22Rv1 (cell line): Measurements from ENCODE around the gene FAM83F.

ENCODE experiments used
- H3K27ac ChIP-seq: fragments of 450-650 bp; 2 replicates; pipeline ENCODE4 v1.5.1; 2017
- CTCF ChIP-seq: fragments of 450-650 bp; IDR thresholded peaks from 2 replicates; pipeline ENCODE4 v1.5.1; 2017; ENCODE audit warnings: mild to moderate bottlenecking
- ZFX ChIP-seq: fragments of 450-650 bp; IDR thresholded peaks from 2 replicates; pipeline ENCODE4 v1.6.1; 2017; ENCODE audit warnings: antibody characterized with exemption, borderline replicate concordance

The FAM83F gene

GRCh38 chr22:40041366-40042137, 46.8 kb downstream of the FAM83F start:
- peak overlapping the region; percentile 75 for H3K27ac ChIP-seq
- no peak for TF ChIP-seq CTCF
- no peak for TF ChIP-seq ZFX

- TF ChIP-seq CTCF (no peak), ZFX (no peak)
- H3K27ac ChIP-seq = peak overlapping the region; percentile 82; the same call in 1 of the 2 replicates
Measured at GRCh38 chr22:40042312-40042711, 47.6 kb downstream of the FAM83F start.

GRCh38 chr22:40043081-40043480, 48.3 kb downstream of the FAM83F start:
- H3K27ac ChIP-seq = peak overlapping the region; percentile 82
- no peak for TF ChIP-seq ZFX
- TF ChIP-seq CTCF = no peak

GRCh38 chr22:40043793-40044101, 49.0 kb downstream of the FAM83F start:
- no peak for TF ChIP-seq ZFX
- TF ChIP-seq CTCF = no peak
- H3K27ac ChIP-seq = peak overlapping the region; percentile 82

- peak overlapping the region; percentile 82 for H3K27ac ChIP-seq
- TF ChIP-seq ZFX (no peak), CTCF (no peak)
Measured at GRCh38 chr22:40044102-40044869, 49.5 kb downstream of the FAM83F start.

- H3K27ac ChIP-seq = peak overlapping the region; percentile 82
- no peak for TF ChIP-seq CTCF
- TF ChIP-seq ZFX = no peak
Measured at GRCh38 chr22:40044870-40045834, 50.4 kb downstream of the FAM83F start.
